Effector CD4-positive, alpha-beta T cell (primary cell): ENCODE results near the gene MBD3L4.
"Not testable (repeated sequence)": the region's sequence is repeated elsewhere in the genome, so short reads cannot be mapped to it uniquely, and the experiment has no call there.

Source experiments
- DNase-seq: peaks from one replicate; pipeline ENCODE4 v3.0.0-alpha.2; 2020

The MBD3L4 gene

DNA sequence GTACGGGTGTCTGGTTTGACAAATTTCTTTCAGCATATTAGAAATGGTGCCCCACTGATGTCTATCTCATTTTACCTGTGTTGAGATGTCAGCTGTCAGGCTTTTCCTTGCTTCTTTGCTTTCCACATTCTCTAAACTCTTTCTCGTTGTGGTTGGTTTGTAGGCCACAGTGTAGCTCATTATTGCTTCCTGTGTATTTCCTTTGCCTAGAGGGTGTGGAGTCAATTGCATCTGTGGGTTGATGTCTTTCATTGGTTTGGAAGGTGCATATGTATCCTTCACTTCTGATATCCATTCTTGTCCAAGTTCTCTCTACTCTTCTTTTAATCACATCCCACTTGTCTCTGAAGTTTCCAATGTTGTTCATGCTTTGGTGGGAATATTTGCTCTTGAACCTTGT, 1.6 kb upstream of the MBD3L4 start:
- DNase-seq, result not testable (repeated sequence)

DNA sequence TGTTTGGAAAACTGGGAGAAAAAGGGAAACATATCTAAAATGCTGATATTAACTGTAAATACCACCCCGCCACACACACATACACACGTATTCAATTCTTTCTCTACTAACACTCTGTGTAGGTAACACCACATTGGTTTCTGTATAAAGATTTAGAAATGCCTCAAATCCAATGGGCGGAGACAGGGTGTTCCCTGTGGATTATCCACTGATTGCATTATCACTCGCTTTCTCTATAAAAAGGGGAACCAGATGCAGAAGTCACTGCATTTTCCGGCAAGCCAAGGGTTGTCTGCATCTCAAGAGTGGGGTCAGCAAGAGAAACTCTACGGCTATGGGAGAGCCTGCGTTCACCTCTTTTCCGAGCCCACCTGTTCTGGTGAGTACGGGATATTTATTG, 9.7 kb downstream of the MBD3L4 start, which contains the start of gene MBD3L5:
TSS of gene MBD3L5 (plus strand) at position 301 of the 400 bp plus-strand sequence. CDS start at position 335, 34 bp downstream.
- DNase-seq, result not testable (repeated sequence)

DNA sequence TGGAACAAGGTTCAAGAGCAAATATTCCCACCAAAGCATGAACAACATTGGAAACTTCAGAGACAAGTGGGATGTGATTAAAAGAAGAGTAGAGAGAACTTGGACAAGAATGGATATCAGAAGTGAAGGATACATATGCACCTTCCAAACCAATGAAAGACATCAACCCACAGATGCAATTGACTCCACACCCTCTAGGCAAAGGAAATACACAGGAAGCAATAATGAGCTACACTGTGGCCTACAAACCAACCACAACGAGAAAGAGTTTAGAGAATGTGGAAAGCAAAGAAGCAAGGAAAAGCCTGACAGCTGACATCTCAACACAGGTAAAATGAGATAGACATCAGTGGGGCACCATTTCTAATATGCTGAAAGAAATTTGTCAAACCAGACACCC, 11.2 kb downstream of the MBD3L4 start:
- DNase-seq, result not testable (repeated sequence)

DNA sequence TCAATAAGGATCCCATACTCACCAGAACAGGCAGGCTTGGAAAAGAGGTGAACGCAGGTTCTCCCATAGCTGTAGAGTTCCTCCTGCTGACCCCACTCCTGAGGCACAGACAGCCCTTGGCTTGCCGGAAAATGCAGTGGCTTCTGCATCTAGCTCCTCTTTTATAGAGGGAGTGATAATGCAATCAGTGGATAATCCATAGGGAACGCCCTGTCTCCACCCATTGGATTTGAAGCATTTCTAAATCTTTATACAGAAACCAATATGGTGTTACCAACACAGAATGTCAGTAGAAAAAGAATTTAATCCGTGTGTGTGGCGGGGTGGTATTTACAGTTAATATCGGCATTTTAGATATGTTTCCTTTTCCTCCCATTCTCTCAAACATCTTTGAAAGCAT, 18.6 kb downstream of the MBD3L4 start, which contains the start of gene MBD3L2B:
TSS of gene MBD3L2B (minus strand) at position 101 of the 400 bp plus-strand sequence. CDS start at position 67, 34 bp downstream.
- not testable (repeated sequence) for DNase-seq

GRCh38 chr19:7018828-7019227, 21.2 kb downstream of the MBD3L4 start:
- no peak for DNase-seq

DNA sequence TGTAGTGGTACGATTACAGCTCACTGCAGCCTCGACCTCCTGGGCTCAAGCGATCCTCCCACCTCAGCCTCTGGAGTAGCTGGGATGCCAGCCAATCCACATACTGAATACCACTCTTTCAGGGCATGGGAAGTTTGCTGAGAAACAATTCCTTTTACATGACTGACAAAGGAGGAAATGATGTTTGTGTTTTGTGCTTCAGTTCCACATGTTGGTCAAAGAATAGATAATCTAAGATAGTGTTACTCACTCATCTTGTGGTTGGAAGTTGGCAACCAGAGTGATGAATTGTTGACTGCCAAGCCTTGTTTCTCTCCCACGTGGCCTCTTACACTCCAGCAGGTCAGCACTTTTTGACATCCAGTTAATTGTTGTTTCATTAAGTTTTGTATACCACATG, 26.3 kb downstream of the MBD3L4 start:
- no peak for DNase-seq

DNA sequence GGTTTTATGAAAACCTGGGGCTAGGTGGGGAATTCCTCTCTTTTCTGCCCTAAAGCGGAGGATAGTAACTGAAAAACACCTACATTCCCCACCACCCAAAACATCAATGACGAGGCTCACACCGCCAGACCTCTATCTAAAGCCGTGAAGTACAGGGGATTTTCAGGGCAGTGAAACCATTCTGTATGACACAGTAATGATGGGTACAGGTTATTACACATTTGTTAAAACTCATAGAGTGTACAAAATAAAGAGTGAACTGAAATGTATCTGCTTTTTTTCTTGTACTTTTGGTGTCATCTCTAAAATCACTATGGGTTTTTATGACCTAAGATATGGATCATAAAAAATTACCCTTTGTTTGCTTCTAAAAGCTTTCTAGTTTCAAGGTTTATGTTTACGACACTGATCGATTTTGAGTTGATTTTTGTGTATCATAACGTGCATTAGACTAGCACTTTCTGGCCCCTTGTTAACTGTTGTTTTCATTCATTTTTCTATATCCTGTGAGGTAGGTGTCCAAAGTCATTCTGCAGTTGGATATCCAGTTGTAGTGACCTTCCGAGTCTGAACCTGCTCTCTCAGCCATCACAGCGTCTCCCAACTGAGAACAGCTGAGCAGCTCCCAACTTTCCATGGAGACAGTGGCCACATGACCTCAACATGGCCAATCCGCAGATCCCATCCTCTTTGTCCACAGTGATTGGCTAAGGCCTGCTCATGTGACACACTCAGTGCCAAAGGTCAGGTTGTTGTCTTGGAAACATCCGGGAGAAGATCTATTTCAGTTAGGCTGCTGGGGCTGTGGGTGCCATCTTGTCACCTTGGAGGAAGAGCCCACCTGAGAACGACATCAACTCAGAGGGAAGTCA, 29.0 kb downstream of the MBD3L4 start:
- no peak for DNase-seq

DNA sequence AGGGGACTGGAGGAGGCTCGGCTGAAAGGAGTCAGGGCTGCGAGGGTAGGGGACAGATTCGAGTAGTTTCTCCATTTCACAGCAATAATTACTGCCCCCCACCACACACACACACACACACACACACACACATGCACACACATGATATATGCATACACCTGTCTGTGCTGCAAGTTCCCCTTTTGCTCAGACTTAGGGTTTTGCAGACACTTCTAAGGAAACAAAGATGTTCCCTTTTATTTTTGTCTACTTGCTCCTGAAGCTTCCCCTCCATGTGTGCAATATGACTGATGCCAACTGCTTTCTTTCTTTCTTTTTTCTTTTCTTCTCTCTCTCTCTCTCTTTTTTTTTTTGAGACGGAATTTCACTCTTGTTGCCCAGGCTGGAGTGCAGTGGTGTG, 32.1 kb downstream of the MBD3L4 start:
- no peak for DNase-seq

- no peak for DNase-seq
These were observed 33.8 kb downstream of the MBD3L4 start for GRCh38 chr19:7006135-7006704.

DNA sequence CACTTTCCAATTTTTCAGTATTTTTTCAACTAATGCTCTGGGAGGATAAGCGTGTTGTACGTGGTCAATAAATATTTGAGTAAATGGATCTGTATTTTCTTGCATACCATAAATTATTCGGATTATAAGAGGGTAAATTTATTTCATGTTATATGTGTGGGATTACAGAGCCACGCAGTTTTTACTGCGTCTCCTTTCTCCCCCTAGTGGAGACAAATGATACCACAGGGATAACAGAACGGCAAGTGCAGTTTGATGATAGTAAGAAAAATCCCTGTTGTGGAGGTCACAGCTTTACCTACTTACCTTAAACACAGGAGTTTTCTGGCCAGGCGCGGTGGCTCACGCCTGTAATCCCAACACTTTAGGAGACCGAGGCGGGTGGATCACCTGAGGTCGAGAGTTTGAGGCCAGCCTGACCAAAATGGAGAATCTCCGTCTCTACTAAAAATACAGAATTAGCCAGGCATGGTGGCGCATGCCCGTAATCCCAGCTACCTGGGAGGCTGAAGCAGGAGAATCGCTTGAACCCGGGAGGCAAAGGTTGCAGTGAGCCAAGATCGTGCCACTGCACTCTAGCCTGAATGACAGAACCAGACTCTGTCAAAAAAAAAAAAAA, 35.6 kb downstream of the MBD3L4 start:
- DNase-seq, result no peak

- DNase-seq, result no peak
These were observed 39.2 kb downstream of the MBD3L4 start for GRCh38 chr19:7000816-7001215.

DNA sequence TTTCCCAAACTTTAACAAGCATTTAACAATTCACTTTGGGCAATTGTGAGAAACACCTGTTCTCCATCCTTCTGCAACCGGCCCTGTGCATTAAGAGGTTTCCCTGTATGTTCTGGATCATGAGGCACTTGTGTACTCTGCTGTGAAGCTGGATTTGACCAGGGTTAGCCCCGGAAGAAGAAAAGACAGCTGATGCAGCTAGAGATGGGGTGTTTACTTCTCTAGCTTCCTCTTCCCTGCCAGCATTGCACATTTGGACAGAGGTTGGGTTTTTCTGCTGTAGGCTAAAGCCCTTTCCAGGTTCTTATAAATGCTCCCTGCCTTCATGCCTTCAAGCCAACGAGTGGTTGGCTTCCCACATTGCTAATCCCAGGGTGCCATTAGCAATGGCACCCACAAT, 39.6 kb downstream of the MBD3L4 start:
- DNase-seq, result no peak

- no peak for DNase-seq
These were observed 40.0 kb downstream of the MBD3L4 start for GRCh38 chr19:6999933-7000332.

DNA sequence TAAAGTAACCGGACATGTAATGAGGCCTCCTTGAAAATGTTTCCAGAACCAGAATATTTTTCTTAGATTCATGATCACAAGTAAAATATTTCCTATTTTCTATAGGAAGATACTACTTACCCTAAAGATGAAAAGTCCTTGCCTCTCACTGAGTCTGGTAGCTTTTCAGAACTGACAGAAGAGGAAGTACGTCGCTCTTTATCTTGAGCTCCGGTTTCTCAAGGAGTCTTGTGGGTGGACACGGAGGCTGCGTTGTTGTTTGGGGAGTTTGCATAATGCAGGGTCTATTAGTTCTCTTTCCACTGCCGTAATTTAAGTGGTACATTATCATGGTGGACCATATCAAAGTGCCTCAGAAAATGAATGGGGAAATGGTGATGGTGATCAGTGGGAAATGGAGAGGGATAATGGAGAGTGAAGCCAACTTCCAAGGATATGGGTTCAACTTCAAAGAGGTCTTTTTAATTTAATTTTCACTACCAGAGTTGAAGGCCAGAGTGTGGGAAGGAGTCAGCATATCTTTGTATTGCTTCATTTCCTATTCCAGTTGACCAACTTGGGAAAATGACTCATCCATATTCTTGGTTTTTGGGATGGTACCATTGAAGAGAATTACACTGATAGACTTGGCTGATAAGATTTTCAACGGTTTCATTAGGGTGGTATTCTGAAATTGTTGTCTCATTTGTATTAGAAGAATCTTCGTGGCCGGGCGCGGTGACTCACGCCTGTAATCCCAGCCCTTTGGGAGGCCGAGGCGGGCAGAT, 42.1 kb downstream of the MBD3L4 start:
- no peak for DNase-seq

DNA sequence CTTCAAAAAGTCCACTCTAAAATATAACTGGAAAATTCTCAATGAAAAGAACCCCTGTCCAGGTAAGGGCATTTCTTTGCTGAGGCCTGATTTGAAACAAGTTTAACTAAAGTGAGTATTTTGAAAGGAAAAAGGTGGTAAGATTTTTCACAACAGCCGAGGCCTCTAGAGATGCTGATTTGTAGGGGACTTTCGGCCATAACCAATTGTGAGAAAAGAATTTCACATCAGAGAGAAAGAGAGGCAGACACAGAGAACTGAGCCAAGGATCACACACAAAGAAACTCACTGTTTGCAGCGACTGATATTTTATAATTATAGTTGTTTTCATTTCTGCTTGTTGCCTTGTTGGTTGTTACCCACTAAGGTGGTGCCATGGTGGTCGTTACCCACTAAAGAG, 43.2 kb downstream of the MBD3L4 start:
- no peak for DNase-seq

DNA sequence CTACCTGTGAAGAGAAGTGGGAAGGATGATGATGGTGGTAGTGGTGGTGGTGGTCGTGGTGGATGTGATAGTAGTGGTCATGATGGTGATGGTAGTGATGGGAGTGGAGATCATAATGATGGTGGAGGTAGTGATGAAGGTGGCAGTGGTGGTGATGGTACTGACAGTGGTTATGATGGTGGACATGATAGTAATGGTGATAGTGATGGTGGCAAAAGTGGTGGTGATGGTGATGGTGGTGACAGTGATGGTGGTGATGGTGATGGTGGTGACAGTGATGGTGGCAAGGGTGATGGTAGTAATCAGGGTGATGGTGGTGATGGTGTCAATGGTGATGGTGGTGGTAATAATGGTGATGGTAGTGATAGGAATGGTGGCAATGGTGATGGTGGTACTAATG, 44.9 kb downstream of the MBD3L4 start:
- no peak for DNase-seq

GRCh38 chr19:6988257-6988656, 51.7 kb downstream of the MBD3L4 start:
- DNase-seq, result no peak

DNA sequence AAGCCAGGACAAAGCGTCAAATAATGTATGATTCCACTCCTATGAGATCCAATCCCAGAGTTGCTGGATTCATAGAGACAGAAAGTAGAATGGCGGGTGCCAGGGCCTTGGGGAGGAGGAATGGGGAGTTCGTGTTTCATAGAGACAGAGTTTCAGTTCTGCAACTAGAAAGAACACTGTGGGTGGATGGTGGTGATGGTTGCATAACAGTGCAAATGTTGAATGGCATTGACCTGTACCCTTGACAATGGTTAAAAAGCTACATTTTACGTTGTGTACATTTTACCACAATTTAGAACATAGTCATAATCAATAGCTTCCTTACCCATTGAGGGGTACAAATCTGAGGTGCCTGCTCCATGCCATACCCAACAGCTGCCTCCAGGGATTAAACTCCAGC, 52.1 kb downstream of the MBD3L4 start:
- no peak for DNase-seq
